ENCODE measurements around the gene APOB.

- TF ChIP-seq, protein P1, sequence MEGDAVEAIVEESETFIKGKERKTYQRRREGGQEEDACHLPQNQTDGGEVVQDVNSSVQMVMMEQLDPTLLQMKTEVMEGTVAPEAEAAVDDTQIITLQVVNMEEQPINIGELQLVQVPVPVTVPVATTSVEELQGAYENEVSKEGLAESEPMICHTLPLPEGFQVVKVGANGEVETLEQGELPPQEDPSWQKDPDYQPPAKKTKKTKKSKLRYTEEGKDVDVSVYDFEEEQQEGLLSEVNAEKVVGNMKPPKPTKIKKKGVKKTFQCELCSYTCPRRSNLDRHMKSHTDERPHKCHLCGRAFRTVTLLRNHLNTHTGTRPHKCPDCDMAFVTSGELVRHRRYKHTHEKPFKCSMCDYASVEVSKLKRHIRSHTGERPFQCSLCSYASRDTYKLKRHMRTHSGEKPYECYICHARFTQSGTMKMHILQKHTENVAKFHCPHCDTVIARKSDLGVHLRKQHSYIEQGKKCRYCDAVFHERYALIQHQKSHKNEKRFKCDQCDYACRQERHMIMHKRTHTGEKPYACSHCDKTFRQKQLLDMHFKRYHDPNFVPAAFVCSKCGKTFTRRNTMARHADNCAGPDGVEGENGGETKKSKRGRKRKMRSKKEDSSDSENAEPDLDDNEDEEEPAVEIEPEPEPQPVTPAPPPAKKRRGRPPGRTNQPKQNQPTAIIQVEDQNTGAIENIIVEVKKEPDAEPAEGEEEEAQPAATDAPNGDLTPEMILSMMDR (IDR thresholded peaks at IDR 0.05) = no peak
- TF ChIP-seq POLR2A (IDR thresholded peaks at IDR 0.05) = no peak
Measured at GRCh38 chr2:20999906-21000645, 43.8 kb downstream of the APOB start.

All from esophagus squamous epithelium (tissue), 4 donors.